Liver (tissue), 9 donors: ENCODE measurements around the gene SLC2A14. TPM values are rescaled to one million over a fixed set of nuclear protein-coding genes. Genes with fewer than 3 reads are reported as not detected.
"Not testable (repeated sequence)": the region's sequence is repeated elsewhere in the genome, so short reads cannot be mapped to it uniquely, and the experiment has no call there.

Source experiments
- DNase-seq: peaks from one replicate; pipeline ENCODE4 v3.0.0-alpha.2; 2017; ENCODE audit warnings: low spot score
- H3K27ac ChIP-seq, 2 donors: one replicate each; pipeline ENCODE4 v1.7.0; 2013; ENCODE audit warnings: inconsistent platforms in 2 of 2, low read length in 2 of 2, control low read depth in 1 of 2, low read depth in 1 of 2, mild to moderate bottlenecking in 1 of 2
- H3K27me3 ChIP-seq, 4 donors: one replicate each; pipeline versions ENCODE4 v1.6.1 to v1.7.0; 2013; ENCODE audit warnings: low read length in 3 of 4, inconsistent platforms in 1 of 4, mild to moderate bottlenecking in 1 of 4, moderate library complexity in 1 of 4; ENCODE audit not compliant: control insufficient read depth in 4 of 4, insufficient read depth in 4 of 4
- H3K36me3 ChIP-seq, 4 donors: one replicate each; pipeline versions ENCODE4 v1.6.1 to v1.7.0; 2013; ENCODE audit warnings: low read length in 3 of 4, mild to moderate bottlenecking in 3 of 4, low read depth in 1 of 4, moderate library complexity in 1 of 4; ENCODE audit not compliant: control insufficient read depth in 4 of 4, insufficient read depth in 3 of 4
- H3K4me1 ChIP-seq, 4 donors: one replicate each; pipeline versions ENCODE4 v1.6.1 to v1.7.0; 2013; ENCODE audit warnings: low read length in 3 of 4, mild to moderate bottlenecking in 3 of 4, moderate library complexity in 1 of 4; ENCODE audit not compliant: control insufficient read depth in 4 of 4, insufficient read depth in 4 of 4
- H3K4me3 ChIP-seq, 3 donors: one replicate each; pipeline versions ENCODE4 v1.6.1 to v1.7.0; 2013; ENCODE audit warnings: low read length in 3 of 3, control low read depth in 1 of 3, low read depth in 1 of 3, mild to moderate bottlenecking in 1 of 3
- H3K9ac ChIP-seq, 2 donors: one replicate each; pipeline ENCODE4 v1.7.0; 2013; ENCODE audit warnings: low read length in 2 of 2, mild to moderate bottlenecking in 2 of 2, moderate library complexity in 2 of 2, control low read depth in 1 of 2, low read depth in 1 of 2
- H3K9me3 ChIP-seq, 4 donors: one replicate each; pipeline versions ENCODE4 v1.6.1 to v1.7.0; 2013; ENCODE audit warnings: low read length in 3 of 4; ENCODE audit not compliant: control insufficient read depth in 4 of 4
- EGR1 ChIP-seq, 2 donors: IDR thresholded peaks; 2 replicates each; pipeline ENCODE4 v1.6.1; 2016 to 2018; ENCODE audit warnings: antibody characterized with exemption in 2 of 2, low read depth in 2 of 2
- FOXA2 ChIP-seq: IDR thresholded peaks from 2 replicates; pipeline ENCODE4 v1.6.1; 2016; ENCODE audit warnings: antibody characterized with exemption
- GABPA ChIP-seq, 2 donors: IDR thresholded peaks in 1 of 2; conservative IDR thresholded peaks in 1 of 2; 2 replicates each; pipeline ENCODE4 v1.6.1; 2016; ENCODE audit warnings: antibody characterized with exemption in 2 of 2, mild to moderate bottlenecking in 1 of 2, moderate library complexity in 1 of 2
- HNF4A ChIP-seq, 2 donors: conservative IDR thresholded peaks; 2 replicates each; pipeline ENCODE4 v1.6.1; 2016; ENCODE audit warnings: antibody characterized with exemption in 2 of 2, mild to moderate bottlenecking in 2 of 2
- HNF4G ChIP-seq: IDR thresholded peaks from 2 replicates; pipeline ENCODE4 v1.6.1; 2016; ENCODE audit warnings: antibody characterized with exemption
- JUND ChIP-seq, 2 donors: IDR thresholded peaks; 2 replicates each; pipeline ENCODE4 v1.6.1; 2016; ENCODE audit warnings: antibody characterized with exemption in 2 of 2
- NR2F2 ChIP-seq: IDR thresholded peaks from 2 replicates; pipeline ENCODE4 v1.6.1; 2016; ENCODE audit warnings: antibody characterized with exemption
- RAD21 ChIP-seq, 2 donors: IDR thresholded peaks; 2 replicates each; pipeline ENCODE4 v1.6.1; 2016; ENCODE audit warnings: antibody characterized with exemption in 2 of 2, mild to moderate bottlenecking in 2 of 2
- RXRA ChIP-seq, 2 donors: IDR thresholded peaks; 2 replicates each; pipeline ENCODE4 v1.6.1; 2017 to 2018; ENCODE audit warnings: antibody characterized with exemption in 2 of 2, mild to moderate bottlenecking in 1 of 2
- SP1 ChIP-seq: IDR thresholded peaks from 2 replicates; pipeline ENCODE4 v1.6.1; 2018; ENCODE audit warnings: antibody characterized with exemption, mild to moderate bottlenecking
- TAF1 ChIP-seq: conservative IDR thresholded peaks from 2 replicates; pipeline ENCODE4 v1.6.1; 2016; ENCODE audit warnings: antibody characterized with exemption, mild to moderate bottlenecking
- YY1 ChIP-seq: IDR thresholded peaks from 2 replicates; pipeline ENCODE4 v1.6.1; 2016; ENCODE audit warnings: antibody characterized with exemption, mild to moderate bottlenecking
- WGBS: extraction: QIAGEN DNeasy Blood & Tissue Kit; methylation state at CpG from one replicate; pipeline ENCODE4 v1.1.7; 2013; 5-methylcytosine and 5-hydroxymethylcytosine counted together
- polyA plus RNA-seq, 2 donors: library from polyadenylated mRNA; stranded (reverse) in 1 of 2; unstranded in 1 of 2; fragments of 200-250 nt in 1 of 2; fragments of >200 nt in 1 of 2; fragmentation: Nextera tagmentation in 1 of 2; extraction: Ambion mirVana in 1 of 2; gene quantifications; one replicate each; pipeline versions ENCODE4 v1.2.1 to v1.2.3, GENCODE V29; 2013 to 2015
- total RNA-seq, 2 donors: library from RNA; depleted of rRNA; stranded (reverse); fragments of >200 nt; gene quantifications; one replicate each; pipeline ENCODE4 v1.2.3, GENCODE V29; 2014
- TF ChIP-seq, protein P1 (sequence below): IDR thresholded peaks from 2 replicates; pipeline ENCODE4 v1.6.1; 2016; ENCODE audit warnings: antibody characterized with exemption
- TF ChIP-seq, protein P2 (sequence below): IDR thresholded peaks from 2 replicates; pipeline ENCODE4 v1.6.1; 2016; ENCODE audit warnings: antibody characterized with exemption
- TF ChIP-seq, protein P3 (sequence below): IDR thresholded peaks from 2 replicates; pipeline ENCODE4 v1.6.1; 2016; ENCODE audit warnings: antibody characterized with exemption
- TF ChIP-seq, protein P4 (sequence below): IDR thresholded peaks from 2 replicates; pipeline ENCODE4 v1.6.1; 2016; ENCODE audit warnings: antibody characterized with exemption, mild to moderate bottlenecking
- donor health status: healthy.
- donor health status: healthy.
- donor health status: healthy.
- donor health status: healthy.
- donor health status: healthy.

Gene SLC2A14
- total and polyA plus RNA-seq, 4 donors, result 22.7 TPM; not detected in 3

DNA sequence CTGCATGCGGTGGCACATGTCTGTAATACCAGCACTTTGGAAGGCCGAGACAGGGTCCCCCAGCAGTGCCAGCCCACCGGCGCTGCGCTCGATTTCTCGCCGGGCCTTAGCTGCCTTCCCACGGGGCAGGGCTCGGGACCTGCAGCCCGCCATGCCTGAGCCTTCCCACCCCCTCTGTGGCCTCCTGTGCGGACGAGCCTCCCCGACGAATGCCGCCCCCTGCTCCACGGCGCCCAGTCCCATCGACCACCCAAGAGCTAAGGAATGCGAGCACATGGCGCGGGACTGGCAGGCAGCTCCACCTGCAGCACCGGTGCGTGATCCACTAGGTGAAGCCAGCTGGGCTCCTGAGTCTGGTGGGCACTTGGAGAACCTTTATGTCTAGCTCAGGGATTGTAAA, 10.4 kb downstream of the SLC2A14 start:
- H3K4me3 ChIP-seq, DNase-seq, H3K9ac ChIP-seq, H3K27ac ChIP-seq, H3K4me1 ChIP-seq, H3K27me3 ChIP-seq, H3K9me3 ChIP-seq, H3K36me3 ChIP-seq: not testable (repeated sequence)
- WGBS, result 97% methylated on average over 24 of the region's 24 CpGs

DNA sequence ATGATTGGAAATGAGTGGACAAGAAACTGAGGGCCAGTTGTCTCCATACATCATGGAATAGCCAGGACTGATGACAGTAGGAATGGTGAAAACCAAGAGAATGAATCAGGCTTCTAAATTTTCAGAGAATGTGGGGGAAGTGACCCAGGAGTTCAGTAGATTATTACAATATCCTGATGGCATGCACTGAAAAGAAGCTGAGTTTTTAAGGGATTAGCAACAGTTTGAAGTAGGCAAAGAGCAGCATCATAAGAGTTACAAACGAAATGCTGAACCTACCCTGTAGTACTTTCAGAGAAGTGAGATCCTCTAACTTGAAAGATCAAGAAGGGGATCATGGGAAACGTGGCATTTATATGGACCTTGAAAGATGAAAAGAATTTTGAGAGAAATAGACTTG, 13.2 kb downstream of the SLC2A14 start:
- 39% methylated on average over 2 of the region's 2 CpGs for WGBS
- H3K27ac ChIP-seq, result no peak overlapping the region

DNA sequence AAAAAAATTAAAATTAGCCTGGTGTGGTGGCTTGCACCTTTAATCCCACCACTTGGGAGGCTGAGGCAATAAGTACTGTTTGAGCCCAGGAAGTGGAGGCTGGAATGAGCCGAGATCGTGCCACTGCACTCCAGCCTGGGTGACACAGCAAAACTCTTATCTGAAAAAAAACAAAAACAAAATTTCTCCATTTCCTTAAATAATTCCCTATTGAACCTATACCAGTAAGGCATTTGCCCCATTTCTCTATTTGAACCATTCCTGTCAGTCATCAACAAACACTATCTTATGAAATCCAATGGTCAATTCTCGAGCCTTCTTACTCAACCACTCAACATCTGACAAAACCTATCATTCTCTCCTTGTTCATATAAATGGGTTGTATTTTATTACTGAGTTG, 14.7 kb downstream of the SLC2A14 start:
- Histone ChIP-seq H3K27ac (no peak overlapping the region), H3K4me1 (no peaks in the 10 kb centered on the region), H3K4me3 (no peak overlapping the region), H3K36me3 (no peaks in the 10 kb centered on the region), H3K9me3 (no peaks in the 10 kb centered on the region), H3K27me3 (no peaks in the 10 kb centered on the region), H3K9ac (no peak overlapping the region)
- no peak for DNase-seq
- WGBS, result 67% methylated on average over 3 of the region's 3 CpGs
- TF ChIP-seq, protein P1, sequence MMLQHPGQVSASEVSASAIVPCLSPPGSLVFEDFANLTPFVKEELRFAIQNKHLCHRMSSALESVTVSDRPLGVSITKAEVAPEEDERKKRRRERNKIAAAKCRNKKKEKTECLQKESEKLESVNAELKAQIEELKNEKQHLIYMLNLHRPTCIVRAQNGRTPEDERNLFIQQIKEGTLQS, result no peak
- TF ChIP-seq, protein P2, sequence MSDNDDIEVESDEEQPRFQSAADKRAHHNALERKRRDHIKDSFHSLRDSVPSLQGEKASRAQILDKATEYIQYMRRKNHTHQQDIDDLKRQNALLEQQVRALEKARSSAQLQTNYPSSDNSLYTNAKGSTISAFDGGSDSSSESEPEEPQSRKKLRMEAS, result no peak
- TF ChIP-seq, protein P3, sequence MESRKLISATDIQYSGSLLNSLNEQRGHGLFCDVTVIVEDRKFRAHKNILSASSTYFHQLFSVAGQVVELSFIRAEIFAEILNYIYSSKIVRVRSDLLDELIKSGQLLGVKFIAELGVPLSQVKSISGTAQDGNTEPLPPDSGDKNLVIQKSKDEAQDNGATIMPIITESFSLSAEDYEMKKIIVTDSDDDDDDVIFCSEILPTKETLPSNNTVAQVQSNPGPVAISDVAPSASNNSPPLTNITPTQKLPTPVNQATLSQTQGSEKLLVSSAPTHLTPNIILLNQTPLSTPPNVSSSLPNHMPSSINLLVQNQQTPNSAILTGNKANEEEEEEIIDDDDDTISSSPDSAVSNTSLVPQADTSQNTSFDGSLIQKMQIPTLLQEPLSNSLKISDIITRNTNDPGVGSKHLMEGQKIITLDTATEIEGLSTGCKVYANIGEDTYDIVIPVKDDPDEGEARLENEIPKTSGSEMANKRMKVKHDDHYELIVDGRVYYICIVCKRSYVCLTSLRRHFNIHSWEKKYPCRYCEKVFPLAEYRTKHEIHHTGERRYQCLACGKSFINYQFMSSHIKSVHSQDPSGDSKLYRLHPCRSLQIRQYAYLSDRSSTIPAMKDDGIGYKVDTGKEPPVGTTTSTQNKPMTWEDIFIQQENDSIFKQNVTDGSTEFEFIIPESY, result no peak
- TF ChIP-seq YY1 (no peak), HNF4A (conservative IDR thresholded peaks at IDR 0.05) (no peak)

More for the DNA sequence above, 13.2 kb downstream of the SLC2A14 start:
- TF ChIP-seq RXRA (IDR thresholded peaks at IDR 0.05) (no peak), HNF4G (no peak), FOXA2 (no peak), GABPA (IDR thresholded peaks at IDR 0.05 in 1 of 2, conservative IDR thresholded peaks at IDR 0.05 in 1 of 2) (no peak), TAF1 (no peak), SP1 (no peak), RAD21 (IDR thresholded peaks at IDR 0.05) (no peak), EGR1 (IDR thresholded peaks at IDR 0.05; ENCODE audit: low read depth in 2 of 2) (no peak), HNF4A (conservative IDR thresholded peaks at IDR 0.05) (no peak), NR2F2 (no peak), JUND (IDR thresholded peaks at IDR 0.05) (no peak), YY1 (no peak)
- TF ChIP-seq, protein P2, result no peak
- TF ChIP-seq, protein P1, result no peak
- TF ChIP-seq, protein P3, result no peak
- TF ChIP-seq, protein P4, sequence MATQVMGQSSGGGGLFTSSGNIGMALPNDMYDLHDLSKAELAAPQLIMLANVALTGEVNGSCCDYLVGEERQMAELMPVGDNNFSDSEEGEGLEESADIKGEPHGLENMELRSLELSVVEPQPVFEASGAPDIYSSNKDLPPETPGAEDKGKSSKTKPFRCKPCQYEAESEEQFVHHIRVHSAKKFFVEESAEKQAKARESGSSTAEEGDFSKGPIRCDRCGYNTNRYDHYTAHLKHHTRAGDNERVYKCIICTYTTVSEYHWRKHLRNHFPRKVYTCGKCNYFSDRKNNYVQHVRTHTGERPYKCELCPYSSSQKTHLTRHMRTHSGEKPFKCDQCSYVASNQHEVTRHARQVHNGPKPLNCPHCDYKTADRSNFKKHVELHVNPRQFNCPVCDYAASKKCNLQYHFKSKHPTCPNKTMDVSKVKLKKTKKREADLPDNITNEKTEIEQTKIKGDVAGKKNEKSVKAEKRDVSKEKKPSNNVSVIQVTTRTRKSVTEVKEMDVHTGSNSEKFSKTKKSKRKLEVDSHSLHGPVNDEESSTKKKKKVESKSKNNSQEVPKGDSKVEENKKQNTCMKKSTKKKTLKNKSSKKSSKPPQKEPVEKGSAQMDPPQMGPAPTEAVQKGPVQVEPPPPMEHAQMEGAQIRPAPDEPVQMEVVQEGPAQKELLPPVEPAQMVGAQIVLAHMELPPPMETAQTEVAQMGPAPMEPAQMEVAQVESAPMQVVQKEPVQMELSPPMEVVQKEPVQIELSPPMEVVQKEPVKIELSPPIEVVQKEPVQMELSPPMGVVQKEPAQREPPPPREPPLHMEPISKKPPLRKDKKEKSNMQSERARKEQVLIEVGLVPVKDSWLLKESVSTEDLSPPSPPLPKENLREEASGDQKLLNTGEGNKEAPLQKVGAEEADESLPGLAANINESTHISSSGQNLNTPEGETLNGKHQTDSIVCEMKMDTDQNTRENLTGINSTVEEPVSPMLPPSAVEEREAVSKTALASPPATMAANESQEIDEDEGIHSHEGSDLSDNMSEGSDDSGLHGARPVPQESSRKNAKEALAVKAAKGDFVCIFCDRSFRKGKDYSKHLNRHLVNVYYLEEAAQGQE, result no peak
- H3K4me1 ChIP-seq, result no peaks in the 10 kb centered on the region
- H3K9ac ChIP-seq, result no peak overlapping the region
- no peaks in the 10 kb centered on the region for H3K9me3 ChIP-seq
- no peaks in the 10 kb centered on the region for H3K36me3 ChIP-seq
- no peak overlapping the region for H3K4me3 ChIP-seq
- H3K27me3 ChIP-seq, result no peaks in the 10 kb centered on the region
- no peak for DNase-seq
